HCT116 (cell line): ENCODE measurements around the gene PLEKHG5.

Source experiments
- ATF3 ChIP-seq: IDR thresholded peaks from 2 replicates; pipeline ENCODE4 v1.6.1; 2012
- CBX3 ChIP-seq: IDR thresholded peaks from 2 replicates; pipeline ENCODE4 v1.6.1; 2012; ENCODE audit warnings: low read depth
- CTCF ChIP-seq, 3 experiments: fragments of 200-600 bp in 1 of 3; sonication (generic) in 1 of 3; IDR thresholded peaks in 2 of 3; conservative IDR thresholded peaks in 1 of 3; 2 replicates each; pipeline ENCODE4 v1.5.1; 2012 to 2017; ENCODE audit warnings: low read depth in 2 of 3, low read length in 2 of 3, antibody characterized with exemption in 1 of 3, borderline replicate concordance in 1 of 3, control low read depth in 1 of 3, mild to moderate bottlenecking in 1 of 3, mixed read lengths in 1 of 3, mixed run types in 1 of 3, moderate library complexity in 1 of 3; ENCODE audit not compliant: insufficient read depth in 1 of 3
- ELF1 ChIP-seq: IDR thresholded peaks from 2 replicates; pipeline ENCODE4 v1.6.1; 2012; ENCODE audit warnings: low read depth, borderline replicate concordance
- EZH2 ChIP-seq: fragments of 200-600 bp; sonication (generic); IDR thresholded peaks from 2 replicates; pipeline ENCODE4 v1.6.1; 2017; ENCODE audit warnings: antibody characterized with exemption, mixed run types
- EZH2phosphoT487 ChIP-seq: fragments of 200-600 bp; IDR thresholded peaks from 2 replicates; pipeline ENCODE4 v1.6.1; 2018; ENCODE audit warnings: antibody characterized with exemption, borderline replicate concordance
- POLR2A ChIP-seq: IDR thresholded peaks from 2 replicates; pipeline ENCODE4 v1.7.0; 2011; ENCODE audit warnings: borderline replicate concordance; ENCODE audit not compliant: insufficient read depth, insufficient read length; ENCODE audit errors: extremely low read depth
- POLR2AphosphoS5 ChIP-seq: IDR thresholded peaks from 2 replicates; pipeline ENCODE4 v1.6.1; 2011; ENCODE audit warnings: mild to moderate bottlenecking, low read depth, low read length, moderate library complexity
- YY1 ChIP-seq: IDR thresholded peaks from 2 replicates; pipeline ENCODE4 v1.6.1; 2011; ENCODE audit warnings: low read length, low read depth, moderate library complexity, mild to moderate bottlenecking; ENCODE audit not compliant: insufficient replicate concordance; ENCODE audit errors: extremely low read depth
- ZNF274 ChIP-seq: fragments of 200-500 bp; sonication (Bioruptor generic); IDR thresholded peaks from 2 replicates; pipeline ENCODE4 v1.6.1; 2014; ENCODE audit warnings: mild to moderate bottlenecking, low read depth, low read length, inconsistent platforms

- TF ChIP-seq POLR2AphosphoS5 (no peak), CTCF (IDR thresholded peaks at IDR 0.05 in 2 of 3, conservative IDR thresholded peaks at IDR 0.05 in 1 of 3; ENCODE audit: borderline replicate concordance in 1 of 3, insufficient read depth in 1 of 3, low read depth in 2 of 3, low read length in 2 of 3) (no peak), ELF1 (no peak), CBX3 (no peak), EZH2 (no peak), ZNF274 (no peak), ATF3 (no peak), EZH2phosphoT487 (no peak), YY1 (no peak), POLR2A (no peak)
These were observed 20.2 kb upstream of the PLEKHG5 start for GRCh38 chr1:6511561-6512244.
